ENCODE measurements around the gene CCBE1.

Gene CCBE1

GRCh38 chr18:59437851-59438569 is 259.2 kb downstream of the CCBE1 start:
- FAIRE-seq, result no peak

GRCh38 chr18:59432803-59433597 is 264.2 kb downstream of the CCBE1 start:
- no peak for FAIRE-seq

- FAIRE-seq, result no peak
These were observed 266.1 kb downstream of the CCBE1 start for GRCh38 chr18:59431131-59431530.

- no peak for FAIRE-seq
These were observed 267.6 kb downstream of the CCBE1 start for GRCh38 chr18:59429608-59430007.

GRCh38 chr18:59428018-59428417 is 269.2 kb downstream of the CCBE1 start:
- FAIRE-seq, result no peak

- FAIRE-seq, result no peak
These were observed 270.4 kb downstream of the CCBE1 start for GRCh38 chr18:59426855-59427254.

GRCh38 chr18:59423259-59423658 is 274.0 kb downstream of the CCBE1 start:
- FAIRE-seq, result no peak

GRCh38 chr18:59420244-59420643 is 277.0 kb downstream of the CCBE1 start:
- FAIRE-seq, result no peak

GRCh38 chr18:59419386-59419785 is 277.8 kb downstream of the CCBE1 start:
- no peak for FAIRE-seq

GRCh38 chr18:59416818-59417217 is 280.4 kb downstream of the CCBE1 start:
- no peak for FAIRE-seq

- FAIRE-seq, result no peak
These were observed 283.0 kb downstream of the CCBE1 start for GRCh38 chr18:59414111-59414653.

GRCh38 chr18:59402432-59403090 is 294.7 kb downstream of the CCBE1 start:
- FAIRE-seq, result peak; percentile 81

- FAIRE-seq, result no peak
These were observed 296.8 kb downstream of the CCBE1 start for GRCh38 chr18:59400407-59400806.

GRCh38 chr18:59395226-59396175 is 301.7 kb downstream of the CCBE1 start:
- no peak for FAIRE-seq

GRCh38 chr18:59393381-59393780 is 303.8 kb downstream of the CCBE1 start:
- FAIRE-seq, result no peak

- no peak for FAIRE-seq
These were observed 308.4 kb downstream of the CCBE1 start for GRCh38 chr18:59388817-59389216.

GRCh38 chr18:59387687-59388565 is 309.3 kb downstream of the CCBE1 start:
- no peak for FAIRE-seq

GRCh38 chr18:59386909-59387686 is 310.1 kb downstream of the CCBE1 start:
- no peak for FAIRE-seq

GRCh38 chr18:59385191-59385590 is 312.0 kb downstream of the CCBE1 start:
- no peak for FAIRE-seq

GRCh38 chr18:59383851-59384250 is 313.4 kb downstream of the CCBE1 start:
- no peak for FAIRE-seq

Data from G401.6 (cell line).